Ectodermal cell (in vitro differentiated cells): Measurements from ENCODE around the gene VPS13A.
"Not testable (repeated sequence)": the region's sequence is repeated elsewhere in the genome, so short reads cannot be mapped to it uniquely, and the experiment has no call there.

Experiments used
- H3K27ac ChIP-seq: 2 replicates; pipeline ENCODE4 v1.7.0; 2013; ENCODE audit warnings: mild to moderate bottlenecking, low read depth, low read length; ENCODE audit not compliant: insufficient read depth, poor library complexity, severe bottlenecking
- H3K27me3 ChIP-seq: 2 replicates; pipeline ENCODE4 v1.7.0; 2013; ENCODE audit warnings: mild to moderate bottlenecking, low read length; ENCODE audit not compliant: insufficient read depth, control insufficient read depth, poor library complexity, severe bottlenecking
- H3K36me3 ChIP-seq: one replicate; pipeline ENCODE4 v1.7.0; 2013; ENCODE audit warnings: low read length; ENCODE audit not compliant: control insufficient read depth, insufficient read depth
- H3K4me1 ChIP-seq: one replicate; pipeline ENCODE4 v1.7.0; 2013; ENCODE audit warnings: low read length; ENCODE audit not compliant: control insufficient read depth, insufficient read depth
- H3K4me3 ChIP-seq: 2 replicates; pipeline ENCODE4 v1.7.0; 2013; ENCODE audit warnings: low read depth, low read length, control low read depth; ENCODE audit not compliant: insufficient read depth
- H3K9me3 ChIP-seq: 2 replicates; pipeline ENCODE4 v1.7.0; 2013; ENCODE audit warnings: mild to moderate bottlenecking, low read length, moderate library complexity; ENCODE audit not compliant: control insufficient read depth
- WGBS, 2 experiments: methylation state at CpG; one replicate each; pipeline ENCODE4 v1.1.7; 2013; ENCODE audit warnings: missing lambda C conversion rate in 2 of 2; 5-methylcytosine and 5-hydroxymethylcytosine counted together

The VPS13A gene

DNA sequence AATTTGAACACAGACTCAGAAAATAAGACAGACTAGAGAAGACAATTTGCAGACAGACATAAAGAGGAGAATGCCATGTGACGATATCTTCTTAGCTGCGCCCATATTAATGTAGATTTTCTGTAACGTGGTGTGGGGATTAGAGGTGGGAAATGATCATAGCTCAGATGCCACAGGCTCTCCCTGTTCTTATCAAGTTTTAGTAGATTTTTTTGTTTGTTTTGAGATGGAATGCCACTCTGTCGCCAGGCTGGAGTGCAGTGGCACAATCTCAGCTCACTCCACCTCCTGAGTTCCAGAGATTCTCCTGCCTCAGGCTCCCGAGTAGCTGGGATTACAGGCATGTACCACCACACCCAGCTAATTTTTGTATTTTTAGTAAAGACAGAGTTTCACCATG lies 59.4 kb downstream of the VPS13A start:
- Histone ChIP-seq H3K4me1 (no peaks in the 10 kb centered on the region), H3K36me3 (no peaks in the 10 kb centered on the region), H3K4me3 (no peak overlapping the region), H3K9me3 (no peaks in the 10 kb centered on the region), H3K27me3 (no peaks in the 10 kb centered on the region), H3K27ac (no peak overlapping the region)
- WGBS, 2 experiments = 84% methylated on average over 4 to 5 of the region's 5 CpGs

DNA sequence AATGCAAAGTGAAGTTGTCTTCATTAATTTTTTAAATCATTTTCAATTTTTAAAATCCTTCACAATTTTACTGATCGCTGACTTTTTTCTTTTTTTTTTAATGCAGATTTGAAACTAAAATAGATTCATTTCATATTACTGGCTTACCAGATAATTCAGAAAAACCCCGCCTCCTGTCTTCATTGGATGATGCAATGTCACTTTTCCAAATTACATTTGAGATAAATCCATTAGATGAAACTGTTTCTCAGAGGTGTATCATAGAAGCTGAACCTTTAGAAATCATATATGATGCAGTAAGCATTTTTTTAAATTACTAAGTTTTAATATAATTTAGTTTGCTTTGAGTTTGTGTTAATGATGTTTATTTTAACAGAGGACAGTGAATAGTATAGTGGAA lies 60.6 kb downstream of the VPS13A start:
- Histone ChIP-seq H3K4me3 (no peak overlapping the region), H3K27me3 (no peaks in the 10 kb centered on the region), H3K4me1 (no peaks in the 10 kb centered on the region), H3K36me3 (no peaks in the 10 kb centered on the region), H3K27ac (no peak overlapping the region), H3K9me3 (no peaks in the 10 kb centered on the region)
- 67 to 100% methylated on average over 1 of the region's 2 CpGs for WGBS, 2 experiments

DNA sequence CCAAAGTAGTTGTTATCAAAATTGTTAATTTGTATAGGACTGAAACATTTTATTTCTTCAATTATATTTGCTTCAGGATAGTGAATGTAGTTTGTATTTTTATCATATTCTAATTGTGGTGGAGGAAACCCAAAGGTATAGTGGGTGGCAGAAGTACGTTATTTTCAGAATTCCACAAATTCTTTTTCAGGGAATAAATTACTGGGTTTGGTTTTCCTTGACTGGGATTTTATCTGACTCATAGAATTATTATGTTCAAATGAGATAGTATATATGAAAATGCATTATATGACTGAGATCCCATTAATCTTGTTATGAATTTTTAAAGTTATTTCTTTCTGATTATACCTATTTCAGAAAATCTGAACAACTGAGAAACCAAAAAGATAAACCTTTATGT lies 73.7 kb downstream of the VPS13A start:
- no peak overlapping the region for H3K27ac ChIP-seq
- H3K27me3 ChIP-seq = no peaks in the 10 kb centered on the region
- H3K4me1 ChIP-seq = no peaks in the 10 kb centered on the region
- WGBS, 2 experiments = 94 to 100% methylated on average over 1 of the region's 1 CpG
- no peaks in the 10 kb centered on the region for H3K36me3 ChIP-seq
- H3K4me3 ChIP-seq = no peak overlapping the region
- H3K9me3 ChIP-seq = no peaks in the 10 kb centered on the region

DNA sequence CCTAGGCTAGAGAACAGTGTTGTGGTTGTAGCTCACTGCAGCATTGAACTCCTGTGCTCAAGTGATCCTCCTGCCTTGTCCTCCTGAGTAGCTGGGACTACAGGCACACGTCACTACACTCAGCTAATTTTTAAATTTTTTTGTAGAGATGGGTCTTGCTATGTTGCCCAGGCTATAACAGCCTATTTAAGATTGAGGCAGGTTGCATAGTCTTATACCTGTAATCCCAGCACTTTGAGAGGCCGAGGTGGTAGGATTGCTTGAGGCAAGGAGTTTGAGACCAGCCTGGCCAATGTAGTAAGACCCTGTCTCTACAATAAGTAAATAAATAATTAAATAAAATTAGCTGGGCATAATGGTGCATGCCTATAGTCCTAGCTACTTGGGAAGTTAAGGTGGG lies 79.9 kb downstream of the VPS13A start:
- no peaks in the 10 kb centered on the region for H3K9me3 ChIP-seq
- no peaks in the 10 kb centered on the region for H3K36me3 ChIP-seq
- WGBS, 2 experiments = 94 to 95% methylated on average over 2 of the region's 2 CpGs
- H3K4me3 ChIP-seq = no peak overlapping the region
- H3K27ac ChIP-seq = no peak overlapping the region
- H3K27me3 ChIP-seq = no peaks in the 10 kb centered on the region
- H3K4me1 ChIP-seq = no peaks in the 10 kb centered on the region

DNA sequence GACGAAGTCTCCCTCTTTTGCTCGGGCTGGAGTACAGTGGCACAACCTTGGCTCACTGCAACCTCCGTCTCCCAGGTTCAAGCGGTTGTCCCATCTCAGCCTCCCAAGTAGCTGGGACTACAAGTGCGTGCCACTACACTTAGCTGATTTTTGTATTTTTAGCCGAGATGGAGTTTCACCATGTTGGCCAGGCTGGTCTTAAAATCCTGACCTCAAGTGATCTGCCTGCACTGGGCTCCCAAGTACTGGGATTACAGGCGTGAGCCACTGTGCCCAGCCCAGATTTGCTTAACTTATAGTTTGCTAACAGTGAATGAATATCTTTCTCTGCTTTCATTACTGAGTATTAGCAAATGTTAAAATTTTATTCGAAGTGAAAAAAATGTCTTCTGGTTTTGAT lies 84.3 kb downstream of the VPS13A start:
- 94% methylated on average over 7 of the region's 8 CpGs for WGBS, 2 experiments
- no peaks in the 10 kb centered on the region for H3K36me3 ChIP-seq

DNA sequence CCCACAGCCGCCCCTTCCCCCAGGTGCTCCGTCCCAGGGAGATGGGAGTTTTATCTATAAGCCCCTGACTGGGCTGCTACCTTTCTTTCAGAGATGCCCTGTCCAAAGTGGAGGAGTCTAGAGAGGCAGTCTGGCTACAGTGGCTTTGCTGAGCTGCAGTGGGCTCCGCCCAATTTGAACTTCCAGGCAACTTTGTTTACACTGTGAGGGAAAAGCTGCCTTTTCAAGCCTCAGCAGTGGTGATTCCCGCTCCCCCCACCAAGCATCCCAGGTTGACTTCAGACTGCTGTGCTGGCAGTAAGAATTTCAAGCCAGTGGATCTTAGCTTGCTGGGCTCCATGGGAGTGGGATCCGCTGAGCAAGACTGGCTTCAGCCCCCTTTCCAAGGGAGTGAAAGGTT lies 90.4 kb downstream of the VPS13A start:
- not testable (repeated sequence) for H3K27me3 ChIP-seq, H3K36me3 ChIP-seq, H3K4me3 ChIP-seq, H3K4me1 ChIP-seq, H3K9me3 ChIP-seq, H3K27ac ChIP-seq
- WGBS, 2 experiments = 81 to 88% methylated on average over 5 of the region's 5 CpGs

More for the DNA sequence above, 84.3 kb downstream of the VPS13A start:
- Histone ChIP-seq H3K9me3 (no peaks in the 10 kb centered on the region), H3K27ac (no peak overlapping the region), H3K4me3 (no peak overlapping the region), H3K4me1 (no peaks in the 10 kb centered on the region), H3K27me3 (no peaks in the 10 kb centered on the region)

DNA sequence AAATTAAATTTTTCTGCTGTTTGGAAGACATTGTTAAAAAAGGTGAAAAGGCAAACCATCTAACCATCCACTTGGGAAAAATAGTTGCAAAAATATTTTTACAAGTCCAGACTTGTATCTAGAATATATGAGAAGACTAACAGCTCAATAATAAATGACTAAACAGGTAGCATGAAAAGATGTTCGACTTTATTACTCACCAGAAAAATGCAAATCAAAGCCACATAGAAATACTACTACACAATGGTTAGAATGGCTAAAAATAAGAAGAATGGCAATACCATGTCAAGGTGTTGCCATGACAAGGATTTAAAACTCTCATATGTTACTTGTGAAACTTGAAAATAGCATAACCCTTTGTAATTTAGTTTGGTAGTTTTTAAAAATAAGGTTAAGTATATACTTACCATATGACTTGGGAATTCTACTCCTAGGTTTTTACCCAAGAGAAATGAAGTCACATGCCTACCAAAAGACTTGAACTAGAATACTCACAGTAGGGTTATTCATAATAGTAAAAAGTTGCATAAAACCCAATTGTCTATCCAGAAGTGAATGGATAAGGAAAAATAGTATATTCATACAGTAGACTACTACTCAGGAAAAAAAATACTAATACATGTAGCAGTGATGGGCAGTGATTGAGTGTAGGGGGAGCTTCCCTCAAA lies 93.8 kb downstream of the VPS13A start:
- Histone ChIP-seq H3K4me1 (peaks cover 7% of the 10 kb centered on the region), H3K4me3 (no peak overlapping the region), H3K9me3 (no peaks in the 10 kb centered on the region), H3K36me3 (no peaks in the 10 kb centered on the region), H3K27me3 (no peaks in the 10 kb centered on the region), H3K27ac (no peak overlapping the region)
- WGBS, 2 experiments = 100% methylated on average over 1 of the region's 1 CpG; no CpG with 5 or more reads in 1 of the 2 experiments

DNA sequence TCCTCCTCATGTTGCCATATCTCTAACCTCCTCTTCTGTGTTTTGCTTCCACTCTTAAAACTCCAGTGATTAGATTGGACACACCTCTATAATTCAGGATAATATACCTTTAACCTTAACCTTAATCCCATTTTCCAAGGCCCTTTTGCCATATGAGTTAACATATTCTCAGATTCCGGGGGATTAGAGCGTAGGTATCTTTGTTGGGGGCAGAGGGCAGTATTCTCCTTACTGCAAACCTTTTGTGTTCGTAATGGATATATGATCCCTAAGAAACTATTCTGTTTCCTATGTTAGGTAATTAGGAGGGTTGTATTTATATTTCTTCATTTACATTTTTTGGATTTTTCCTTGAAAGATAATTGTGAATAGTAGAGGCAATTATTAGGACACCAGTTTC lies 99.5 kb downstream of the VPS13A start:
- H3K27me3 ChIP-seq = no peaks in the 10 kb centered on the region
- no peak overlapping the region for H3K27ac ChIP-seq
- whole genome bisulfite sequencing, 2 experiments = 79 to 92% methylated on average over 2 to 3 of the region's 3 CpGs
- peaks cover 5% of the 10 kb centered on the region for H3K36me3 ChIP-seq
- no peaks in the 10 kb centered on the region for H3K4me1 ChIP-seq
- H3K9me3 ChIP-seq = no peaks in the 10 kb centered on the region
- H3K4me3 ChIP-seq = no peak overlapping the region

DNA sequence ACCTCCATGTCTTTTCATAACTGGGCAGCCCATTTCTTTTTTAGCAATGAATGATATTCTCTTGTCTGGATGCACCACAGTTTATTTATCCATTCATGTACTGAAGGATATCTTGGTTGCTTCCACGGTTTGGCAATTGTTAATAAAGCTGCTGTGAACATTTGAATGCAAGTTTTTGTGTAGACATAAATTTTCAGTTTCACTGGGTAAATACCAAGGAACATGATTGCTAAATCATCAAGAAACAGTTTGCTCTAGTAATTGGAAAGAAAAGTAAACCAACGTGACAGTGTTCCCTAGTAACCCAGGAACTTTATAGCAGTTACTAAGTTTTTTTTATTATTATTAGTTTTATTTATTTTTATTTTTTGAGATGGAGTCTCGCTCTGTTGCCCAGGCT lies 100.4 kb downstream of the VPS13A start:
- Histone ChIP-seq H3K36me3 (peaks cover 5% of the 10 kb centered on the region), H3K4me1 (no peaks in the 10 kb centered on the region), H3K27ac (no peak overlapping the region), H3K27me3 (no peaks in the 10 kb centered on the region), H3K4me3 (no peak overlapping the region), H3K9me3 (no peaks in the 10 kb centered on the region)
- WGBS, 2 experiments = 88 to 92% methylated on average over 1 to 2 of the region's 3 CpGs

DNA sequence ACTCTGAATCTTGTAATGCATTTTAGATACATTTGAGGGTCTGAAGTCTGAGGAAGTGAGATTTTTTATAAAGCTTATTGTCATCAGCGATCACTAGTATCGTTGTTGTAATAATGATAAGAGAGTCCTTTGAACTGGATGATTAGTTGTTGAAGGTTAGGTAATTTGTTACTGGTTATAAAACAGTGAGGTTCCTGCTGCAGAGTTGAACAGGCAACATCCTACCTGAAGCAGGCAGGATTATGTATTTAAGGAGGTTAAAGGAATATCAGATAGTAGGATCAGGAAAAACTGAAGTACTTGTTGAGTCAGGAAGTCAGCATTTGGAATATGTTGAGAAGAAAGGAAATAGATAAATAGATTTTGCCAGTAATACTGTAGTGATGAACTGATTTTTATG lies 106.7 kb downstream of the VPS13A start:
- no peak overlapping the region for H3K27ac ChIP-seq
- WGBS, 2 experiments = 95 to 96% methylated on average over 2 of the region's 2 CpGs
- H3K27me3 ChIP-seq = no peaks in the 10 kb centered on the region
- no peak overlapping the region for H3K4me3 ChIP-seq
- no peaks in the 10 kb centered on the region for H3K4me1 ChIP-seq
- peaks cover 5% of the 10 kb centered on the region for H3K36me3 ChIP-seq
- H3K9me3 ChIP-seq = no peaks in the 10 kb centered on the region

DNA sequence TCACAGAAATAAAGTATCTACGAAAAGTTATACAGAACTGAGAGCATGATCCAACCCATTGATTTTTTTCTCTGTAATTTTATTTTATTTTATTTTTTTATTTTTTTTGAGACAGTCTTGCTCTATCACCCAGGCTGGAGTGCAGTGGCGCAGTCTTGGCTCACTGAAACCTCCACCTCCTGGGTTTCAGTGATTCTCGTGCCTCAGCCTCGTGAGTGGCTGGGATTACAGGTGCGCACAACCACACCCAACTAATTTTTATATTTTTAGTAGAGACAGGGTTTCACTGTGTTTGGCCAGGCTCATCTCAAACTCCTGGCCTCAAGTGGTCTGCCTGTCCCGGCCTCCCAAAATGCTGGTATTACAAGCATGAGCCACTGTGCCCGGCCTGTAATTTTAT lies 107.3 kb downstream of the VPS13A start:
- Histone ChIP-seq H3K27ac (no peak overlapping the region), H3K27me3 (no peaks in the 10 kb centered on the region), H3K4me1 (no peaks in the 10 kb centered on the region), H3K4me3 (no peak overlapping the region), H3K9me3 (no peaks in the 10 kb centered on the region), H3K36me3 (peaks cover 5% of the 10 kb centered on the region)
- WGBS, 2 experiments = 85 to 94% methylated on average over 5 to 6 of the region's 7 CpGs
